BE2C (cell line): ENCODE data around the gene HACE1.

Experiments used
- DNase-seq: peaks from one replicate; pipeline ENCODE4 v3.0.0-alpha.2; 2020
- H3K27me3 ChIP-seq: fragments of 250-450 bp; sonication (Bioruptor Pico); 2 replicates; pipeline ENCODE4 v1.5.1; 2020; ENCODE audit warnings: mild to moderate bottlenecking
- H3K36me3 ChIP-seq: fragments of 250-450 bp; sonication (Bioruptor Pico); 2 replicates; pipeline ENCODE4 v1.5.1; 2020; ENCODE audit warnings: mild to moderate bottlenecking
- H3K4me1 ChIP-seq: fragments of 250-450 bp; sonication (Bioruptor Pico); 2 replicates; pipeline ENCODE4 v1.5.1; 2020
- H3K4me3 ChIP-seq: 2 replicates; pipeline ENCODE4 v1.5.1; 2011; ENCODE audit warnings: low read depth, low read length
- H3K9me3 ChIP-seq: fragments of 250-450 bp; sonication (Bioruptor Pico); 2 replicates; pipeline ENCODE4 v1.5.1; 2020
- TF ChIP-seq, protein P1 (sequence below): IDR thresholded peaks from 2 replicates; pipeline ENCODE4 v1.5.1; 2012; ENCODE audit warnings: mild to moderate bottlenecking, low read depth, low read length

The HACE1 gene

GRCh38 chr6:104789770-104790190 is 69.9 kb downstream of the HACE1 start:
- DNase-seq, result no peak
- 0 out of 2 replicates have a peak, but pooled peaks cover 3% of the 10 kb centered on the region for H3K36me3 ChIP-seq
- TF ChIP-seq, protein P1, sequence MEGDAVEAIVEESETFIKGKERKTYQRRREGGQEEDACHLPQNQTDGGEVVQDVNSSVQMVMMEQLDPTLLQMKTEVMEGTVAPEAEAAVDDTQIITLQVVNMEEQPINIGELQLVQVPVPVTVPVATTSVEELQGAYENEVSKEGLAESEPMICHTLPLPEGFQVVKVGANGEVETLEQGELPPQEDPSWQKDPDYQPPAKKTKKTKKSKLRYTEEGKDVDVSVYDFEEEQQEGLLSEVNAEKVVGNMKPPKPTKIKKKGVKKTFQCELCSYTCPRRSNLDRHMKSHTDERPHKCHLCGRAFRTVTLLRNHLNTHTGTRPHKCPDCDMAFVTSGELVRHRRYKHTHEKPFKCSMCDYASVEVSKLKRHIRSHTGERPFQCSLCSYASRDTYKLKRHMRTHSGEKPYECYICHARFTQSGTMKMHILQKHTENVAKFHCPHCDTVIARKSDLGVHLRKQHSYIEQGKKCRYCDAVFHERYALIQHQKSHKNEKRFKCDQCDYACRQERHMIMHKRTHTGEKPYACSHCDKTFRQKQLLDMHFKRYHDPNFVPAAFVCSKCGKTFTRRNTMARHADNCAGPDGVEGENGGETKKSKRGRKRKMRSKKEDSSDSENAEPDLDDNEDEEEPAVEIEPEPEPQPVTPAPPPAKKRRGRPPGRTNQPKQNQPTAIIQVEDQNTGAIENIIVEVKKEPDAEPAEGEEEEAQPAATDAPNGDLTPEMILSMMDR, result peak; percentile 50
- H3K4me1 ChIP-seq, result peaks cover 9% of the 10 kb centered on the region
- H3K27me3 ChIP-seq, result no peaks in the 10 kb centered on the region
- no peaks in the 10 kb centered on the region for H3K9me3 ChIP-seq
- H3K4me3 ChIP-seq, result no peak overlapping the region

DNA sequence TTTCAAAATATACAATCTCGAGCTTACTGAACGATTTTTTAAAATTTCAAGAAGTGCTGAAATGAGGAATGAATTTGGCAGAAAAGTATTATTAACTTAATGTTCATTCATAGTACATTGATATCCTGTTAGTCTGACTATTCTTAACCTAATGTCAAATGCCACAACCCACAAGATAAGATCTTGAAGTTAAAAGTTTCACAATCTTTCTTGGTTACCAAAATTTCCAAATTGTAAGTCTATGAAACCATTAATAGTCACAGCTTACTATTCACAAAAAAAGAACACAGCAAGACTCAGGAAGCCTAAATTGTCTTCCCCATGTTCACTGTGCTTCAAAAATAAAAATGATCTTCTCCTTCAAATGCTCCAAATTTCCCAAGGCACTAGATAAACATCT is 71.3 kb downstream of the HACE1 start:
- Histone ChIP-seq H3K27me3 (no peaks in the 10 kb centered on the region), H3K36me3 (no peaks in the 10 kb centered on the region), H3K9me3 (no peaks in the 10 kb centered on the region), H3K4me1 (peaks cover 9% of the 10 kb centered on the region), H3K4me3 (no peak overlapping the region)
- TF ChIP-seq, protein P1, result no peak
- no peak for DNase-seq

- H3K4me1 ChIP-seq, result peaks cover 9% of the 10 kb centered on the region
- H3K4me3 ChIP-seq, result no peak overlapping the region
- H3K27me3 ChIP-seq, result no peaks in the 10 kb centered on the region
- H3K9me3 ChIP-seq, result no peaks in the 10 kb centered on the region
- TF ChIP-seq, protein P1, result no peak
- no peak for DNase-seq
- no peaks in the 10 kb centered on the region for H3K36me3 ChIP-seq
Measured at GRCh38 chr6:104787305-104787704, 72.4 kb downstream of the HACE1 start.

DNA sequence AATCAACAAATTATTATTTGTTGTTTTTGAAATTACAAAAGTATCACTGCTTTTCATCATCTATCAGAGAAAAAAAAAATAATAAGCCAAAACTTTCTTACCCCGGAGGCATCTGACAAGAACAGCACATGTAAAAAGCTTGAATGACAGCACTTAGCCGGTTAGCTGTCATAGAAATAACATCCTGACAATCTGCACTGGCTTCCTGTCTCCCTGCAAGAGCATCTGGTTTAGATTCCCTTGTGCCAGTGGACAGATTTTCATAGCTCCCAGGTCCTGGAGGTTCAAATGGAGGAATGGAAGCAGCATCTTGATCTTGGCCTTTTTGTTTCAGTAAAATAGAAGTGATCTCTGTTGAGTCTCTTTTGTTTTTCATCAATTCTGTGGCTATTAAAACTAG is 74.8 kb downstream of the HACE1 start:
- H3K27me3 ChIP-seq, result no peaks in the 10 kb centered on the region
- DNase-seq, result peak; percentile 73
- peaks cover 9% of the 10 kb centered on the region for H3K4me1 ChIP-seq
- no peak overlapping the region for H3K4me3 ChIP-seq
- H3K9me3 ChIP-seq, result no peaks in the 10 kb centered on the region
- H3K36me3 ChIP-seq, result no peaks in the 10 kb centered on the region
- TF ChIP-seq, protein P1, result no peak

DNA sequence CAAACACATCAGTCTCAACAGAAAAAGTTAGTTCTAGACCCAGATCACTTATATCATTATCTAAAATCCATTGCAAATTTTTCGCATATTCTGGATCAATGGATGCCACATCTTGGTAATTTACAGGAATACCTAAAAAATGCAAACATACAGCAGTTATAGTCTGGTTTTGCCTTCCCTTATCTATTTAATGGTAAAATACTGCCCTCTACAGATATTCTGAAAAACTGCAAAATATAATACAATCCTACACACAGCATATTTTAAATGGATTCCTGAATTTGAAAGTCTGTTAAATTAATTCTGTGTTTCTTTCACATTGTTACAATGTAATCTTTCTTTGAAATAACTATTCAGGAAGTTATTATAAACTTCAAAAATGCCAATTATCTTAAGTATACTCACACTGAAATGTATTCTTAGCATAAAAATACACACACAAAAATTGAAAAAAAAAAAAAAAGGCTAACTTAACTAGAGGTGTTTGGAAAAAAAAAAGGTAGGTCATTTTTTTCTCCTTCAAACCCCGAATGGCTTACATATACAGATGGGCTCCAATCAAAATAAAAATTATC is 88.4 kb downstream of the HACE1 start:
- DNase-seq, result no peak

GRCh38 chr6:104768906-104769305 is 90.8 kb downstream of the HACE1 start:
- TF ChIP-seq, protein P1, result no peak
- H3K4me1 ChIP-seq, result peaks cover 2% of the 10 kb centered on the region; the same call in 1 of the 2 replicates
- DNase-seq, result no peak
- H3K27me3 ChIP-seq, result no peaks in the 10 kb centered on the region
- no peaks in the 10 kb centered on the region for H3K9me3 ChIP-seq
- no peak overlapping the region for H3K4me3 ChIP-seq
- no peaks in the 10 kb centered on the region for H3K36me3 ChIP-seq

More for the DNA sequence above, 88.4 kb downstream of the HACE1 start:
- Histone ChIP-seq H3K9me3 (no peaks in the 10 kb centered on the region), H3K27me3 (no peaks in the 10 kb centered on the region), H3K36me3 (no peaks in the 10 kb centered on the region; the same call in 1 of the 2 replicates), H3K4me1 (peaks cover 2% of the 10 kb centered on the region; the same call in 1 of the 2 replicates), H3K4me3 (no peak overlapping the region)
- TF ChIP-seq, protein P1, result peak; percentile 37
